Fibroblast of lung (primary cell): ENCODE results near the gene HDHD3.
A peak's percentile ranks its signal among the peaks of the same experiment; 100 is the strongest.

ENCODE experiments used
- CTCF ChIP-seq, 2 donors: IDR thresholded peaks in 1 of 2; conservative IDR thresholded peaks in 1 of 2; 1 replicate in 1 of 2; 2 replicates in 1 of 2; pipeline ENCODE4 v1.5.1; 2011 to 2012; ENCODE audit warnings: low read length in 2 of 2, control low read depth in 1 of 2, inconsistent platforms in 1 of 2, low read depth in 1 of 2, mild to moderate bottlenecking in 1 of 2
- EZH2 ChIP-seq: IDR thresholded peaks from 2 replicates; pipeline ENCODE4 v1.5.1; 2012; ENCODE audit warnings: low read length, control low read depth, mild to moderate bottlenecking; ENCODE audit errors: missing control alignments

- TF ChIP-seq CTCF (conservative IDR thresholded peaks at IDR 0.05 in 1 of 2, IDR thresholded peaks at IDR 0.05 in 1 of 2; ENCODE audit: low read depth in 1 of 2, low read length in 2 of 2) (peak; percentile 82 to 83), EZH2 (no peak)
These were observed 24.4 kb upstream of the HDHD3 start, which contains the start of gene ALAD for GRCh38 chr9:113401027-113401792.
